HEK293T (cell line): Measurements from ENCODE around the gene BRIP1.

Experiments used
- ARNT ChIP-seq: fragments of 450-650 bp; IDR thresholded peaks from 2 replicates; pipeline ENCODE4 v1.6.1; 2017; ENCODE audit warnings: mild to moderate bottlenecking
- BHLHE40 ChIP-seq: fragments of 450-650 bp; IDR thresholded peaks from 2 replicates; pipeline ENCODE4 v1.6.1; 2016; ENCODE audit warnings: mild to moderate bottlenecking, moderate library complexity, borderline replicate concordance
- ELF4 ChIP-seq: fragments of 450-650 bp; IDR thresholded peaks from 2 replicates; pipeline ENCODE4 v1.6.1; 2017; ENCODE audit warnings: antibody characterized with exemption
- FOXM1 ChIP-seq: fragments of 450-650 bp; IDR thresholded peaks from 2 replicates; pipeline ENCODE4 v1.6.1; 2017; ENCODE audit warnings: mild to moderate bottlenecking, borderline replicate concordance
- HDGF ChIP-seq: fragments of 450-650 bp; IDR thresholded peaks from 2 replicates; pipeline ENCODE4 v1.6.1; 2017; ENCODE audit warnings: antibody characterized with exemption, borderline replicate concordance
- L3MBTL2 ChIP-seq: fragments of 450-650 bp; conservative IDR thresholded peaks from 2 replicates; pipeline ENCODE4 v1.6.1; 2016; ENCODE audit warnings: mild to moderate bottlenecking
- NFRKB ChIP-seq: fragments of 450-650 bp; IDR thresholded peaks from 2 replicates; pipeline ENCODE4 v1.6.1; 2016; ENCODE audit warnings: mild to moderate bottlenecking, moderate library complexity
- SP1 ChIP-seq: fragments of 450-650 bp; IDR thresholded peaks from 2 replicates; pipeline ENCODE4 v1.6.1; 2017
- SUZ12 ChIP-seq: fragments of 450-650 bp; IDR thresholded peaks from 2 replicates; pipeline ENCODE4 v1.6.1; 2016; ENCODE audit warnings: mild to moderate bottlenecking
- TARDBP ChIP-seq: fragments of 450-650 bp; IDR thresholded peaks from 2 replicates; pipeline ENCODE4 v1.6.1; 2016
- ZNF384 ChIP-seq: fragments of 450-650 bp; IDR thresholded peaks from 2 replicates; pipeline ENCODE4 v1.6.1; 2016

- no peak for TF ChIP-seq BHLHE40
- no peak for TF ChIP-seq ELF4
- no peak for TF ChIP-seq ARNT
- TF ChIP-seq SUZ12 = no peak
- TF ChIP-seq TARDBP = no peak
- no peak for TF ChIP-seq SP1
- no peak for TF ChIP-seq NFRKB
- no peak for TF ChIP-seq L3MBTL2
- TF ChIP-seq HDGF = no peak
- no peak for TF ChIP-seq ZNF384
- TF ChIP-seq FOXM1 = no peak
Observed at GRCh38 chr17:61731330-61731729, 132.0 kb downstream of the BRIP1 start.
